Liver (tissue), 9 donors: ENCODE measurements around the gene SPATA13. TPM values are rescaled to one million over a fixed set of nuclear protein-coding genes. Genes with fewer than 3 reads are reported as not detected.
A peak's percentile ranks its signal among the peaks of the same experiment; 100 is the strongest.
"Not testable (repeated sequence)": the region's sequence is repeated elsewhere in the genome, so short reads cannot be mapped to it uniquely, and the experiment has no call there.

Experiments used
- DNase-seq: peaks from one replicate; pipeline ENCODE4 v3.0.0-alpha.2; 2017; ENCODE audit warnings: low spot score
- H3K27ac ChIP-seq, 2 donors: one replicate each; pipeline ENCODE4 v1.7.0; 2013; ENCODE audit warnings: inconsistent platforms in 2 of 2, low read length in 2 of 2, control low read depth in 1 of 2, low read depth in 1 of 2, mild to moderate bottlenecking in 1 of 2
- H3K27me3 ChIP-seq, 4 donors: one replicate each; pipeline versions ENCODE4 v1.6.1 to v1.7.0; 2013; ENCODE audit warnings: low read length in 3 of 4, inconsistent platforms in 1 of 4, mild to moderate bottlenecking in 1 of 4, moderate library complexity in 1 of 4; ENCODE audit not compliant: control insufficient read depth in 4 of 4, insufficient read depth in 4 of 4
- H3K36me3 ChIP-seq, 4 donors: one replicate each; pipeline versions ENCODE4 v1.6.1 to v1.7.0; 2013; ENCODE audit warnings: low read length in 3 of 4, mild to moderate bottlenecking in 3 of 4, low read depth in 1 of 4, moderate library complexity in 1 of 4; ENCODE audit not compliant: control insufficient read depth in 4 of 4, insufficient read depth in 3 of 4
- H3K4me1 ChIP-seq, 4 donors: one replicate each; pipeline versions ENCODE4 v1.6.1 to v1.7.0; 2013; ENCODE audit warnings: low read length in 3 of 4, mild to moderate bottlenecking in 3 of 4, moderate library complexity in 1 of 4; ENCODE audit not compliant: control insufficient read depth in 4 of 4, insufficient read depth in 4 of 4
- H3K4me3 ChIP-seq, 3 donors: one replicate each; pipeline versions ENCODE4 v1.6.1 to v1.7.0; 2013; ENCODE audit warnings: low read length in 3 of 3, control low read depth in 1 of 3, low read depth in 1 of 3, mild to moderate bottlenecking in 1 of 3
- H3K9ac ChIP-seq, 2 donors: one replicate each; pipeline ENCODE4 v1.7.0; 2013; ENCODE audit warnings: low read length in 2 of 2, mild to moderate bottlenecking in 2 of 2, moderate library complexity in 2 of 2, control low read depth in 1 of 2, low read depth in 1 of 2
- H3K9me3 ChIP-seq, 4 donors: one replicate each; pipeline versions ENCODE4 v1.6.1 to v1.7.0; 2013; ENCODE audit warnings: low read length in 3 of 4; ENCODE audit not compliant: control insufficient read depth in 4 of 4
- CTCF ChIP-seq: fragments of 150-350 bp; IDR thresholded peaks from 2 replicates; pipeline ENCODE4 v1.5.1; 2017; ENCODE audit warnings: improper control_type of control experiment, low read depth, low read length; ENCODE audit not compliant: missing input control
- HNF4G ChIP-seq: IDR thresholded peaks from 2 replicates; pipeline ENCODE4 v1.6.1; 2016; ENCODE audit warnings: antibody characterized with exemption
- MAX ChIP-seq: IDR thresholded peaks from 2 replicates; pipeline ENCODE4 v1.6.1; 2016; ENCODE audit warnings: antibody characterized with exemption
- NR2F2 ChIP-seq: IDR thresholded peaks from 2 replicates; pipeline ENCODE4 v1.6.1; 2016; ENCODE audit warnings: antibody characterized with exemption
- RAD21 ChIP-seq, 2 donors: IDR thresholded peaks; 2 replicates each; pipeline ENCODE4 v1.6.1; 2016; ENCODE audit warnings: antibody characterized with exemption in 2 of 2, mild to moderate bottlenecking in 2 of 2
- SP1 ChIP-seq: IDR thresholded peaks from 2 replicates; pipeline ENCODE4 v1.6.1; 2018; ENCODE audit warnings: antibody characterized with exemption, mild to moderate bottlenecking
- TAF1 ChIP-seq: conservative IDR thresholded peaks from 2 replicates; pipeline ENCODE4 v1.6.1; 2016; ENCODE audit warnings: antibody characterized with exemption, mild to moderate bottlenecking
- YY1 ChIP-seq: IDR thresholded peaks from 2 replicates; pipeline ENCODE4 v1.6.1; 2016; ENCODE audit warnings: antibody characterized with exemption, mild to moderate bottlenecking
- WGBS: extraction: QIAGEN DNeasy Blood & Tissue Kit; methylation state at CpG from one replicate; pipeline ENCODE4 v1.1.7; 2013; 5-methylcytosine and 5-hydroxymethylcytosine counted together
- polyA plus RNA-seq, 2 donors: library from polyadenylated mRNA; stranded (reverse) in 1 of 2; unstranded in 1 of 2; fragments of 200-250 nt in 1 of 2; fragments of >200 nt in 1 of 2; fragmentation: Nextera tagmentation in 1 of 2; extraction: Ambion mirVana in 1 of 2; gene quantifications; one replicate each; pipeline versions ENCODE4 v1.2.1 to v1.2.3, GENCODE V29; 2013 to 2015
- total RNA-seq, 2 donors: library from RNA; depleted of rRNA; stranded (reverse); fragments of >200 nt; gene quantifications; one replicate each; pipeline ENCODE4 v1.2.3, GENCODE V29; 2014
- donor health status: healthy.
- donor health status: healthy.
- donor health status: healthy.
- donor health status: healthy.
- donor health status: healthy.

Gene SPATA13
- total and polyA plus RNA-seq, 4 donors: 10.0 to 57.6 (median 20.4) TPM

- peaks cover 6 to 45% (median 26%) of the 10 kb centered on the region in 4 donors for H3K4me1 ChIP-seq
- H3K27ac ChIP-seq: no peak overlapping the region
- H3K36me3 ChIP-seq: no peaks in the 10 kb centered on the region
- H3K9ac ChIP-seq: no peak overlapping the region
- TF ChIP-seq SP1 (no peak), TAF1 (no peak), MAX (no peak), RAD21 (IDR thresholded peaks at IDR 0.05) (peak in 1 of 2 donors; percentile 21)
- no peak for DNase-seq
- 40% methylated on average over 7 of the region's 7 CpGs for WGBS
- H3K27me3 ChIP-seq: no peaks in the 10 kb centered on the region
- H3K4me3 ChIP-seq: no peak overlapping the region
- H3K9me3 ChIP-seq: no peaks in the 10 kb centered on the region
Observed at GRCh38 chr13:24202215-24202614, 41.7 kb downstream of the SPATA13 start.

GRCh38 chr13:24203273-24203672 is 42.8 kb downstream of the SPATA13 start:
- H3K9me3 ChIP-seq: no peaks in the 10 kb centered on the region
- H3K4me3 ChIP-seq: no peak overlapping the region
- H3K27ac ChIP-seq: peak overlapping the region in 1 of 2 donors; percentile 47
- DNase-seq: no peak
- 53% methylated on average over 3 of the region's 3 CpGs for WGBS
- H3K9ac ChIP-seq: no peak overlapping the region
- peaks cover 6 to 48% (median 31%) of the 10 kb centered on the region in 4 donors for H3K4me1 ChIP-seq
- H3K27me3 ChIP-seq: no peaks in the 10 kb centered on the region
- no peak for TF ChIP-seq CTCF
- TF ChIP-seq HNF4G: no peak
- H3K36me3 ChIP-seq: no peaks in the 10 kb centered on the region

- no peaks in the 10 kb centered on the region for H3K36me3 ChIP-seq
- H3K27me3 ChIP-seq: no peaks in the 10 kb centered on the region
- peak; percentile 20 for TF ChIP-seq YY1
- no peak for TF ChIP-seq NR2F2
- WGBS: 9% methylated on average over 1 of the region's 1 CpG
- peaks cover 6 to 49% (median 31%) of the 10 kb centered on the region in 4 donors for H3K4me1 ChIP-seq
- no peak overlapping the region for H3K4me3 ChIP-seq
- no peaks in the 10 kb centered on the region for H3K9me3 ChIP-seq
- peak overlapping the region in 1 of 2 donors; percentile 8 for H3K9ac ChIP-seq
- no peak for DNase-seq
- peak overlapping the region; percentile 0 to 40 for H3K27ac ChIP-seq
Observed at GRCh38 chr13:24203811-24204210, 43.3 kb downstream of the SPATA13 start.

- DNase-seq, H3K27ac ChIP-seq, H3K4me3 ChIP-seq, H3K9me3 ChIP-seq, H3K9ac ChIP-seq, H3K36me3 ChIP-seq, H3K27me3 ChIP-seq: not testable (repeated sequence)
- peaks cover 6 to 52% (median 31%) of the 10 kb centered on the region in 4 donors for H3K4me1 ChIP-seq
- WGBS: 88% methylated on average over 1 of the region's 1 CpG
Observed at GRCh38 chr13:24205076-24205475, 44.6 kb downstream of the SPATA13 start.
